Fibroblast of lung (primary cell): Measurements from ENCODE around the gene LUC7L2. TPM values are rescaled to one million over a fixed set of nuclear protein-coding genes. Genes with fewer than 3 reads are reported as not detected.

Experiments used
- DNase-seq, 2 donors: peaks; one replicate each; pipeline versions ENCODE4 v3.0.0 to v3.0.0-alpha.2; 2010; ENCODE audit warnings: low read depth in 2 of 2
- H2AFZ ChIP-seq: 2 replicates; pipeline ENCODE4 v1.5.1; 2012; ENCODE audit warnings: low read length, control low read depth, inconsistent platforms
- H3K27ac ChIP-seq: 2 replicates; pipeline ENCODE4 v1.5.1; 2011; ENCODE audit warnings: low read length, control low read depth; ENCODE audit not compliant: insufficient read depth
- H3K27me3 ChIP-seq: 2 replicates; pipeline ENCODE4 v1.5.1; 2011; ENCODE audit warnings: mild to moderate bottlenecking, low read length; ENCODE audit not compliant: control insufficient read depth, insufficient read depth
- H3K36me3 ChIP-seq: 2 replicates; pipeline ENCODE4 v1.5.1; 2011; ENCODE audit warnings: low read length; ENCODE audit not compliant: control insufficient read depth, insufficient read depth
- H3K4me1 ChIP-seq: 2 replicates; pipeline ENCODE4 v1.5.1; 2011; ENCODE audit warnings: low read length; ENCODE audit not compliant: control insufficient read depth, insufficient read depth; ENCODE audit errors: extremely low read depth
- H3K4me2 ChIP-seq: 2 replicates; pipeline ENCODE4 v1.5.1; 2011; ENCODE audit warnings: low read length, control low read depth; ENCODE audit not compliant: insufficient read depth; ENCODE audit errors: extremely low read depth
- H3K4me3 ChIP-seq, 4 experiments: fragments of 200-600 bp in 1 of 4; sonication (generic) in 1 of 4; replicated peaks in 1 of 4; 2 replicates each; pipeline ENCODE4 v1.5.1; 2011 to 2016; ENCODE audit warnings: low read length in 4 of 4, low read depth in 3 of 4, mild to moderate bottlenecking in 3 of 4, control low read depth in 2 of 4, inconsistent platforms in 1 of 4, mixed read lengths in 1 of 4; ENCODE audit not compliant: insufficient read depth in 1 of 4; ENCODE audit errors: control extremely low read depth in 1 of 4
- H3K79me2 ChIP-seq: 2 replicates; pipeline ENCODE4 v1.5.1; 2012; ENCODE audit warnings: mild to moderate bottlenecking, low read length, inconsistent platforms; ENCODE audit not compliant: control insufficient read depth, insufficient read depth
- H3K9ac ChIP-seq: 2 replicates; pipeline ENCODE4 v1.5.1; 2011; ENCODE audit warnings: mild to moderate bottlenecking, low read length, control low read depth; ENCODE audit not compliant: insufficient read depth
- H3K9me3 ChIP-seq: 2 replicates; pipeline ENCODE4 v1.5.1; 2012; ENCODE audit warnings: low read depth, low read length; ENCODE audit not compliant: control insufficient read depth, insufficient read depth
- H4K20me1 ChIP-seq: 2 replicates; pipeline ENCODE4 v1.5.1; 2011; ENCODE audit warnings: low read length; ENCODE audit not compliant: control insufficient read depth, insufficient read depth; ENCODE audit errors: extremely low read depth
- CTCF ChIP-seq, 2 donors: IDR thresholded peaks in 1 of 2; conservative IDR thresholded peaks in 1 of 2; 1 replicate in 1 of 2; 2 replicates in 1 of 2; pipeline ENCODE4 v1.5.1; 2011 to 2012; ENCODE audit warnings: low read length in 2 of 2, control low read depth in 1 of 2, inconsistent platforms in 1 of 2, low read depth in 1 of 2, mild to moderate bottlenecking in 1 of 2
- EZH2 ChIP-seq: IDR thresholded peaks from 2 replicates; pipeline ENCODE4 v1.5.1; 2012; ENCODE audit warnings: low read length, control low read depth, mild to moderate bottlenecking; ENCODE audit errors: missing control alignments
- polyA plus RNA-seq, 2 donors: library from polyadenylated mRNA; depleted of rRNA in 1 of 2; stranded (reverse) in 1 of 2; unstranded in 1 of 2; fragments of >200 nt; gene quantifications; 2 replicates each; pipeline ENCODE4 v1.2.1, GENCODE V29; 2011 to 2012; ENCODE audit warnings: missing spikeins in 1 of 2
- total RNA-seq: library from RNA; depleted of rRNA; stranded (reverse); fragments of >200 nt; gene quantifications from 2 replicates; pipeline ENCODE4 v1.2.1, GENCODE V29; 2014

LUC7L2 gene
- total and polyA plus RNA-seq, 2 donors (not counting 1 experiment from before 2014, with no cell fraction given): 38.5 to 48.7 TPM

- H3K27ac ChIP-seq: no peak overlapping the region
- H3K4me3 ChIP-seq: no peak overlapping the region
- no peak overlapping the region for H3K4me2 ChIP-seq
- no peaks in the 10 kb centered on the region for H3K36me3 ChIP-seq
- H3K79me2 ChIP-seq: peaks cover 95% of the 10 kb centered on the region
- H3K9ac ChIP-seq: no peak overlapping the region
- H4K20me1 ChIP-seq: peaks cover 2% of the 10 kb centered on the region
- no peak for TF ChIP-seq CTCF (conservative IDR thresholded peaks at IDR 0.05 in 1 of 2, IDR thresholded peaks at IDR 0.05 in 1 of 2; ENCODE audit: low read depth in 1 of 2, low read length in 2 of 2)
- no peak for TF ChIP-seq EZH2
- H3K4me1 ChIP-seq: no peaks in the 10 kb centered on the region
- no peaks in the 10 kb centered on the region for H3K27me3 ChIP-seq
- H2AFZ ChIP-seq: no peak overlapping the region
- DNase-seq: no peak
- no peaks in the 10 kb centered on the region for H3K9me3 ChIP-seq
Measured at GRCh38 chr7:139370943-139371313, 11.2 kb downstream of the LUC7L2 start.

- H3K4me1 ChIP-seq: no peaks in the 10 kb centered on the region
- H3K9ac ChIP-seq: no peak overlapping the region
- H3K4me2 ChIP-seq: no peak overlapping the region
- no peak overlapping the region for H3K4me3 ChIP-seq
- DNase-seq: no peak
- H4K20me1 ChIP-seq: peaks cover 2% of the 10 kb centered on the region
- TF ChIP-seq CTCF (conservative IDR thresholded peaks at IDR 0.05 in 1 of 2, IDR thresholded peaks at IDR 0.05 in 1 of 2; ENCODE audit: low read depth in 1 of 2, low read length in 2 of 2) (no peak), EZH2 (no peak)
- H3K27me3 ChIP-seq: no peaks in the 10 kb centered on the region
- no peak overlapping the region for H3K27ac ChIP-seq
- no peak overlapping the region for H2AFZ ChIP-seq
- no peaks in the 10 kb centered on the region for H3K36me3 ChIP-seq
- H3K9me3 ChIP-seq: no peaks in the 10 kb centered on the region
- peaks cover 69% of the 10 kb centered on the region for H3K79me2 ChIP-seq
Measured at GRCh38 chr7:139374246-139374645, 14.6 kb downstream of the LUC7L2 start.

GRCh38 chr7:139382439-139382838 is 22.7 kb downstream of the LUC7L2 start:
- Histone ChIP-seq H3K9me3 (no peaks in the 10 kb centered on the region), H4K20me1 (no peaks in the 10 kb centered on the region), H3K4me2 (no peak overlapping the region), H2AFZ (no peak overlapping the region), H3K27ac (no peak overlapping the region), H3K79me2 (peaks cover 21% of the 10 kb centered on the region), H3K27me3 (no peaks in the 10 kb centered on the region), H3K4me3 (no peak overlapping the region), H3K36me3 (no peaks in the 10 kb centered on the region), H3K4me1 (no peaks in the 10 kb centered on the region), H3K9ac (no peak overlapping the region)
- no peak for DNase-seq
- TF ChIP-seq CTCF (conservative IDR thresholded peaks at IDR 0.05 in 1 of 2, IDR thresholded peaks at IDR 0.05 in 1 of 2; ENCODE audit: low read depth in 1 of 2, low read length in 2 of 2): no peak
- TF ChIP-seq EZH2: no peak
